ENCODE results near the gene LMAN1L.

LMAN1L gene

DNA sequence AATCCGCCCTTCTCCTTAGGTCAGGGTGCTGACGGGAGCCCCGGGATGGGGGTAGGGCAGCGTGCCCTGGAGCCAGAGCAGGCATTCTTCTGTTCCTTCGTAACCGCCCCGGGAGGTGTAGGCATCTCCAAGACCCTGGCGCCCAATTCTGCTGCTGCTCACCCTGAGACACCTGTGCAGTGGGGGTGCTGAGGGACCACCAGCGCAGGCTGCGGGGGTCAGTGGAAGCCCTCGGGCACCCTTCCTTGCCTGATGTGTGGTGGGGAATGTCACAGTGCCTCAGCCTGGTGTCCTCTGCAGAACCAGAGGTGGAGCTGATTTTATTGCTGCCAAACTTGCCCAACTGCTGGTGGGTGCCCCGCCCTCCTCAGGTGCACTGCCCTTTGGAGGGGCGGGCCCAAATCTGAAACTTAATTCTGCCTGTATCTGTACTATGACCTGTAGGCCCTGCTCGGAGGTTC, 23.4 kb upstream of the LMAN1L start:
- TF ChIP-seq, protein P1, sequence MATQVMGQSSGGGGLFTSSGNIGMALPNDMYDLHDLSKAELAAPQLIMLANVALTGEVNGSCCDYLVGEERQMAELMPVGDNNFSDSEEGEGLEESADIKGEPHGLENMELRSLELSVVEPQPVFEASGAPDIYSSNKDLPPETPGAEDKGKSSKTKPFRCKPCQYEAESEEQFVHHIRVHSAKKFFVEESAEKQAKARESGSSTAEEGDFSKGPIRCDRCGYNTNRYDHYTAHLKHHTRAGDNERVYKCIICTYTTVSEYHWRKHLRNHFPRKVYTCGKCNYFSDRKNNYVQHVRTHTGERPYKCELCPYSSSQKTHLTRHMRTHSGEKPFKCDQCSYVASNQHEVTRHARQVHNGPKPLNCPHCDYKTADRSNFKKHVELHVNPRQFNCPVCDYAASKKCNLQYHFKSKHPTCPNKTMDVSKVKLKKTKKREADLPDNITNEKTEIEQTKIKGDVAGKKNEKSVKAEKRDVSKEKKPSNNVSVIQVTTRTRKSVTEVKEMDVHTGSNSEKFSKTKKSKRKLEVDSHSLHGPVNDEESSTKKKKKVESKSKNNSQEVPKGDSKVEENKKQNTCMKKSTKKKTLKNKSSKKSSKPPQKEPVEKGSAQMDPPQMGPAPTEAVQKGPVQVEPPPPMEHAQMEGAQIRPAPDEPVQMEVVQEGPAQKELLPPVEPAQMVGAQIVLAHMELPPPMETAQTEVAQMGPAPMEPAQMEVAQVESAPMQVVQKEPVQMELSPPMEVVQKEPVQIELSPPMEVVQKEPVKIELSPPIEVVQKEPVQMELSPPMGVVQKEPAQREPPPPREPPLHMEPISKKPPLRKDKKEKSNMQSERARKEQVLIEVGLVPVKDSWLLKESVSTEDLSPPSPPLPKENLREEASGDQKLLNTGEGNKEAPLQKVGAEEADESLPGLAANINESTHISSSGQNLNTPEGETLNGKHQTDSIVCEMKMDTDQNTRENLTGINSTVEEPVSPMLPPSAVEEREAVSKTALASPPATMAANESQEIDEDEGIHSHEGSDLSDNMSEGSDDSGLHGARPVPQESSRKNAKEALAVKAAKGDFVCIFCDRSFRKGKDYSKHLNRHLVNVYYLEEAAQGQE (IDR thresholded peaks at IDR 0.05; ENCODE audit: insufficient read depth in 1 of 2, low read depth in 2 of 2, low read length in 2 of 2) = no peak
- no peak for TF ChIP-seq FOXP2 (optimal IDR thresholded peaks at IDR 0.05; ENCODE audit: borderline replicate concordance, extremely low read depth, extremely low read length, insufficient read depth)

DNA sequence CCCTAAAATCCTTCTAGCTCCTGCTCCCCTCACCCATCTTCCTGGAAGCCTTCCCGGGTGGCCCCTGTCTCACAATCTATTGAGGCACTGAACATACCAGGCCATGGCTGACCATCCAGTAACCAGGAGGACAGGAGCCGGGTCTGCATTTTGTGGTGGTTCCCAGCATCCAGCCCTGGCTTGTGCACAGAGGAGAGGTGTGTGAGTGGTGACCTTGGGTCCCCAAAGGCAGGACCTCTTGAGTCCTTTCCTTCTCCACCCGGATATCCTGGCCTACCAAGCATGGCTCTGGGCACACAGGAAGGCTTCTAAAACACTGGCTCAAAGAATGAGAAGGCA, 22.9 kb upstream of the LMAN1L start:
- TF ChIP-seq FOXP2 (optimal IDR thresholded peaks at IDR 0.05; ENCODE audit: borderline replicate concordance, extremely low read depth, extremely low read length, insufficient read depth) (no peak), POLR2AphosphoS5 (IDR thresholded peaks at IDR 0.05; ENCODE audit: low read depth, low read length) (no peak), TAF1 (IDR thresholded peaks at IDR 0.05; ENCODE audit: borderline replicate concordance, insufficient read depth, low read length) (no peak), SIN3A (IDR thresholded peaks at IDR 0.05; ENCODE audit: borderline replicate concordance, insufficient read depth, low read length) (no peak)
- TF ChIP-seq, protein P1 (IDR thresholded peaks at IDR 0.05; ENCODE audit: insufficient read depth in 1 of 2, low read depth in 2 of 2, low read length in 2 of 2) = no peak

DNA sequence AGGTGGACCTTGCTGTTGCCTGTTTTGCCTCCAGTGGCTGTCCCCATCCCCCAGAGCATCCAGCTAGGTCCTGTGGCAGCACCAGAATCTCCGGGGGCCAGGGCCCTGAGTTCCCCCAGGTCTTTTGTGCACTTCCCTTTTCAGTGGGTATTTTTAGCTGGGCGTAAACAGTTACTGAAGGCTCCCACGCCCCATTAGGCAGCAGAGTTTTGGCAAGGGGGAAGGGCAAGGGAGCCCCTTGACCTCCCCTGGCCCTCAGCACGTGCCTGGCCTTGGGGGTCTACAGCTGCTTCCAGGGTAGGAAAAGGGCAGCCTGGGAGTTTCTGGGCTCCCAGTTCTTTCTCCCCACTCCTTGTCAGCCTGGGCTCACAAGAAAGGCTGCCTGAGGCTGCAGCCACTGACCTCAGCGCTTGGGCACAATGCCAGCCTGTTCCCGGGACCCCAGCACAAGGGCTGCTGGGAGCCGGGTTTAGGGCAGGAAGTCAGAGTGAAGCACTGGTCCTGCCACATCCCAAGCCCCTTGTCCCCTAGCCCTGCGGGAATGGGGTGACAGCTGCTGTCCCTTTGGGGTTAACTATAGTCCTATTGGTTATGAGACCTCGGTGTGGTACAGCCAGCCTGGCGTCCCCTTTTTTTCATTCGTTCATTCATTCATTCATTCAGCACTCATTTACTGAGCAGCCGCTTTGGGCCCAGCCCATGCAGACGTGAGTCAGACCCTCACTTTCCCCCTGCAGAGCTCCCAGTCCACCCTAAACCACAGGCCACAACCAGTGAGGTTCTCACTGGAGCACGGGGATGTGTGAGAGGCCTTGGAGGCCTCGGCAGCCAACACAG, 22.3 kb upstream of the LMAN1L start:
- no peak for TF ChIP-seq SIN3A (IDR thresholded peaks at IDR 0.05; ENCODE audit: borderline replicate concordance, insufficient read depth, low read length)
- TF ChIP-seq FOXP2 (optimal IDR thresholded peaks at IDR 0.05; ENCODE audit: borderline replicate concordance, extremely low read depth, extremely low read length, insufficient read depth) = no peak
- no peak for TF ChIP-seq TAF1 (IDR thresholded peaks at IDR 0.05; ENCODE audit: borderline replicate concordance, insufficient read depth, low read length)
- no peak for TF ChIP-seq POLR2AphosphoS5 (IDR thresholded peaks at IDR 0.05; ENCODE audit: low read depth, low read length)
- TF ChIP-seq, protein P1 (IDR thresholded peaks at IDR 0.05; ENCODE audit: insufficient read depth in 1 of 2, low read depth in 2 of 2, low read length in 2 of 2) = no peak

DNA sequence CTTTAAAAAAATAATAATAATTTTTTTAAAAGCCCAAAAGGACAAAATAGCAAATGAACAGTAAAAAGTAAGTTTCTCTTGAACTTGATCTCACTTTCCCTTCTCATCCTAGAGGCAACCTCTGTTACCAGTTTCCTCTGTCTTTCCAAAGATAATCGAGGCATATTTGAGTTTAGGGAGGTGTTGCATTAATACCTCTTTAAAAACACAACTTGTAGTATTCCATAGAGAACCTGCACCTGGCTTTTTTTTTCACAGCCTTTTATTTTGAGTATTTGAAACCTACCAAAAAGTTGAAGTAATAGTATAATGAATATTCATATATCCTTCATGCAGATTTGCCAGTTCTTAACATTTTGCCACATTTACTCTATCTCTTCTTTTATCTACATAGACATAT, 21.6 kb upstream of the LMAN1L start:
- TF ChIP-seq FOXP2 (optimal IDR thresholded peaks at IDR 0.05; ENCODE audit: borderline replicate concordance, extremely low read depth, extremely low read length, insufficient read depth) = no peak
- no peak for TF ChIP-seq TAF1 (IDR thresholded peaks at IDR 0.05; ENCODE audit: borderline replicate concordance, insufficient read depth, low read length)
- TF ChIP-seq POLR2AphosphoS5 (IDR thresholded peaks at IDR 0.05; ENCODE audit: low read depth, low read length) = no peak
- TF ChIP-seq SIN3A (IDR thresholded peaks at IDR 0.05; ENCODE audit: borderline replicate concordance, insufficient read depth, low read length) = no peak
- TF ChIP-seq, protein P1 (IDR thresholded peaks at IDR 0.05; ENCODE audit: insufficient read depth in 1 of 2, low read depth in 2 of 2, low read length in 2 of 2) = no peak
